GM18498 (cell line): ENCODE data around the gene CPSF6.
A peak's percentile ranks its signal among the peaks of the same experiment; 100 is the strongest.
"Not testable (repeated sequence)": the region's sequence is repeated elsewhere in the genome, so short reads cannot be mapped to it uniquely, and the experiment has no call there.

ENCODE experiments used
- ATAC-seq: cut with Tn5 transposase; IDR thresholded peaks from one replicate; pipeline ENCODE4 v1.9.1; 2021; ENCODE audit warnings: mild to moderate bottlenecking, moderate library complexity; ENCODE audit not compliant: unreplicated experiment

The CPSF6 gene

GRCh38 chr12:69239352-69239921 is at the start of gene CPSF6:
CPSF6 (plus strand) TSS chr12:69239569; CDS start chr12:69239647, 78 bp downstream.
- ATAC-seq = peak; percentile 94

GRCh38 chr12:69196302-69197288 is 42.8 kb upstream of the CPSF6 start:
- ATAC-seq = no peak

GRCh38 chr12:69199976-69200375 is 39.4 kb upstream of the CPSF6 start:
- ATAC-seq = not testable (repeated sequence)

- ATAC-seq = no peak
These were observed 35.2 kb upstream of the CPSF6 start for GRCh38 chr12:69204191-69204590.

- ATAC-seq = no peak
These were observed 28.7 kb upstream of the CPSF6 start for GRCh38 chr12:69210661-69211060.

- ATAC-seq = no peak
These were observed 28.2 kb upstream of the CPSF6 start for GRCh38 chr12:69211160-69211559.

- no peak for ATAC-seq
These were observed 25.2 kb upstream of the CPSF6 start for GRCh38 chr12:69214169-69214568.

GRCh38 chr12:69225251-69225910 is 14.0 kb upstream of the CPSF6 start:
- ATAC-seq = no peak

GRCh38 chr12:69231479-69231878 is 7.9 kb upstream of the CPSF6 start:
- ATAC-seq = no peak

- ATAC-seq = no peak
These were observed 599 bp upstream of the CPSF6 start for GRCh38 chr12:69238589-69239351.

- ATAC-seq = peak; percentile 37
These were observed 707 bp downstream of the CPSF6 start for GRCh38 chr12:69239922-69240630.

- no peak for ATAC-seq
These were observed 1.2 kb downstream of the CPSF6 start for GRCh38 chr12:69240631-69240995.

GRCh38 chr12:69241438-69242092 is 2.2 kb downstream of the CPSF6 start:
- ATAC-seq = no peak

- ATAC-seq = peak; percentile 41
These were observed 4.0 kb downstream of the CPSF6 start for GRCh38 chr12:69243099-69244084.

GRCh38 chr12:69247268-69248018 is 8.1 kb downstream of the CPSF6 start:
- no peak for ATAC-seq

GRCh38 chr12:69252033-69252432 is 12.7 kb downstream of the CPSF6 start:
- no peak for ATAC-seq

GRCh38 chr12:69254046-69254445 is 14.7 kb downstream of the CPSF6 start:
- ATAC-seq = peak; percentile 62

GRCh38 chr12:69254862-69255261 is 15.5 kb downstream of the CPSF6 start:
- no peak for ATAC-seq
